ENCODE measurements around the gene OLIG1.

The OLIG1 gene

DNA sequence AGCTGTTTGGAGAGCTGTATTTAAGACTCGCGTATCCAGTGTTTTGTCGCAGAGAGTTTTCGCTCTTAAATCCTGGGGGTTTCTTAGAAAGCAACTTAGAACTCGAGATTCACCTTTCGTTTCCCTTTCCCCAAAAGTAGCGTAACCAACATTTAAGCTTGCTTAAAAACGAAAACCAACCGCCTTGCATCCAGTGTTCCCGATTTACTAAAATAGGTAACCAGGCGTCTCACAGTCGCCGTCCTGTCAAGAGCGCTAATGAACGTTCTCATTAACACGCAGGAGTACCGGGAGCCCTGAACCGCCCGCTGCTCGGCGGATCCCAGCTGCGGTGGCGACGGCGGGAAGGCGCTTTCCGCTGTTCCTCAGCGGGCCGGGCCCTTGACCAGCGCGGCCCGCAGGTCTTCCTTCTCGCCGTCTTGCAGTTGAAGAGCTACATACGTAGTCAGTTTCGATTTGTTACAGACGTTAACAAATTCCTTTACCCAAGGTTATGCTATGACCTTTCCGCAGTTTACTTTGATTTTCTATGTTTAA is 1.9 kb downstream of the OLIG1 start:
- no peak overlapping the region for H3K27ac ChIP-seq (ENCODE audit: low read length)
- H3K9ac ChIP-seq (ENCODE audit: low read length) = no peak overlapping the region
- H3K4me1 ChIP-seq (ENCODE audit: low read length) = peaks cover 14% of the 10 kb centered on the region
- H3K4me2 ChIP-seq (ENCODE audit: low read length) = no peak overlapping the region
- TF ChIP-seq, protein P1, sequence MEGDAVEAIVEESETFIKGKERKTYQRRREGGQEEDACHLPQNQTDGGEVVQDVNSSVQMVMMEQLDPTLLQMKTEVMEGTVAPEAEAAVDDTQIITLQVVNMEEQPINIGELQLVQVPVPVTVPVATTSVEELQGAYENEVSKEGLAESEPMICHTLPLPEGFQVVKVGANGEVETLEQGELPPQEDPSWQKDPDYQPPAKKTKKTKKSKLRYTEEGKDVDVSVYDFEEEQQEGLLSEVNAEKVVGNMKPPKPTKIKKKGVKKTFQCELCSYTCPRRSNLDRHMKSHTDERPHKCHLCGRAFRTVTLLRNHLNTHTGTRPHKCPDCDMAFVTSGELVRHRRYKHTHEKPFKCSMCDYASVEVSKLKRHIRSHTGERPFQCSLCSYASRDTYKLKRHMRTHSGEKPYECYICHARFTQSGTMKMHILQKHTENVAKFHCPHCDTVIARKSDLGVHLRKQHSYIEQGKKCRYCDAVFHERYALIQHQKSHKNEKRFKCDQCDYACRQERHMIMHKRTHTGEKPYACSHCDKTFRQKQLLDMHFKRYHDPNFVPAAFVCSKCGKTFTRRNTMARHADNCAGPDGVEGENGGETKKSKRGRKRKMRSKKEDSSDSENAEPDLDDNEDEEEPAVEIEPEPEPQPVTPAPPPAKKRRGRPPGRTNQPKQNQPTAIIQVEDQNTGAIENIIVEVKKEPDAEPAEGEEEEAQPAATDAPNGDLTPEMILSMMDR (IDR thresholded peaks at IDR 0.05; ENCODE audit: low read depth, low read length) = no peak
- no peak for TF ChIP-seq EZH2phosphoT487 (IDR thresholded peaks at IDR 0.05; ENCODE audit: low read depth)
- no peaks in the 10 kb centered on the region for H3K36me3 ChIP-seq (replicated peaks; ENCODE audit: low read depth, low read length)
- no peaks in the 10 kb centered on the region for H4K20me1 ChIP-seq (ENCODE audit: insufficient read depth, low read length)
- H3K9me3 ChIP-seq (ENCODE audit: insufficient read depth, low read length) = no peaks in the 10 kb centered on the region
- H3K4me3 ChIP-seq (ENCODE audit: low read length) = no peak overlapping the region
- no peak overlapping the region for H2AFZ ChIP-seq (ENCODE audit: low read depth, low read length)
- no peaks in the 10 kb centered on the region for H3K79me2 ChIP-seq (ENCODE audit: low read length)
- H3K27me3 ChIP-seq (ENCODE audit: low read depth, low read length) = peaks cover 15% of the 10 kb centered on the region; the same call in 1 of the 2 replicates

DNA sequence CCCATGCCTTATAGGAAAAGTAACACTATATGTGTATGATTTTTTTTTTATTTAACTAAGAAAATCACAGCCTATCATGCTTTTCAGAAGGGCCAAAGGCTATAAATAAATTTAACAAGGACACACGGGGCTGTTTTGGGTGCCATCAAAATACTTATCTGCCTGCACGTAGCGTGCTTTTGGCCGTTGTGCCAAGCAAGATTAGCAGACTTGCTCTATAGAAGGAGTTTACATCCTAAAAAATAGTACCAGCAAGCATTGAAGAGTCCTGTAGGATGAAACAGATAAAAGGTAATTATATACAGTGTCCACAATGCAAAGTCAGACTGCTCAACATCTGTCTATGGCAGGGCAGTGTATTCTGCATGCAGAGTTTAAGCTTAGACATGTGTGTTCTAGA is 3.7 kb downstream of the OLIG1 start:
- no peaks in the 10 kb centered on the region for H3K36me3 ChIP-seq (replicated peaks; ENCODE audit: low read depth, low read length)
- no peak overlapping the region for H2AFZ ChIP-seq (ENCODE audit: low read depth, low read length)
- TF ChIP-seq, protein P1 (IDR thresholded peaks at IDR 0.05; ENCODE audit: low read depth, low read length) = no peak
- TF ChIP-seq EZH2phosphoT487 (IDR thresholded peaks at IDR 0.05; ENCODE audit: low read depth) = no peak
- peaks cover 5% of the 10 kb centered on the region for H3K4me1 ChIP-seq (ENCODE audit: low read length)
- H3K27me3 ChIP-seq (ENCODE audit: low read depth, low read length) = peaks cover 22% of the 10 kb centered on the region; the same call in 1 of the 2 replicates
- no peaks in the 10 kb centered on the region for H3K79me2 ChIP-seq (ENCODE audit: low read length)
- H3K4me3 ChIP-seq (ENCODE audit: low read length) = no peak overlapping the region
- no peak overlapping the region for H3K4me2 ChIP-seq (ENCODE audit: low read length)
- no peak overlapping the region for H3K27ac ChIP-seq (ENCODE audit: low read length)
- H3K9ac ChIP-seq (ENCODE audit: low read length) = no peak overlapping the region
- H3K9me3 ChIP-seq (ENCODE audit: insufficient read depth, low read length) = no peaks in the 10 kb centered on the region
- no peaks in the 10 kb centered on the region for H4K20me1 ChIP-seq (ENCODE audit: insufficient read depth, low read length)

DNA sequence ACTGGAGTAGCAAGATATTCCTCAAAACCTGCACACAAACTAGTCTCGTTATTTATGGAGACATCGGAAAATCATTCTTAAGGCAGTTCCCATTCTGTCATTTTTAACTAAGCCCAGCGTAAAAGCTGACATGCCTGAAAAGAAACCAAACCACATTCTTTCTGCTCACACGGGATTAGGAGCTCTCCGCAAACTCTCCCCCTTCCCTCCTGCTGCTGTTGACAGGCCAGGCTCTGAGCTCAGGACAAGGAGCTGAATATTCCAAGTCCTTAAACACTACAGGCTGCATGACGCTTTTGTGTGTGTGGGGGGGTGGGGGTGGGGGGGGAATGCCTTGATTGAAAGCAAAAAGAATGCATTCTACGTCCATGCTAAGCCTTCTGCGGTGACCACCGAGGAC is 5.2 kb downstream of the OLIG1 start:
- Histone ChIP-seq H3K4me1 (ENCODE audit: low read length) (peaks cover 17% of the 10 kb centered on the region), H3K27ac (ENCODE audit: low read length) (no peak overlapping the region), H3K79me2 (ENCODE audit: low read length) (no peaks in the 10 kb centered on the region), H3K9ac (ENCODE audit: low read length) (no peak overlapping the region), H3K27me3 (ENCODE audit: low read depth, low read length) (peaks cover 22% of the 10 kb centered on the region; the same call in 1 of the 2 replicates), H3K9me3 (ENCODE audit: insufficient read depth, low read length) (no peaks in the 10 kb centered on the region), H3K4me2 (ENCODE audit: low read length) (no peak overlapping the region), H2AFZ (ENCODE audit: low read depth, low read length) (no peak overlapping the region), H4K20me1 (ENCODE audit: insufficient read depth, low read length) (no peaks in the 10 kb centered on the region), H3K4me3 (ENCODE audit: low read length) (no peak overlapping the region), H3K36me3 (replicated peaks; ENCODE audit: low read depth, low read length) (no peaks in the 10 kb centered on the region)
- TF ChIP-seq EZH2phosphoT487 (IDR thresholded peaks at IDR 0.05; ENCODE audit: low read depth) = no peak
- TF ChIP-seq, protein P1 (IDR thresholded peaks at IDR 0.05; ENCODE audit: low read depth, low read length) = no peak

DNA sequence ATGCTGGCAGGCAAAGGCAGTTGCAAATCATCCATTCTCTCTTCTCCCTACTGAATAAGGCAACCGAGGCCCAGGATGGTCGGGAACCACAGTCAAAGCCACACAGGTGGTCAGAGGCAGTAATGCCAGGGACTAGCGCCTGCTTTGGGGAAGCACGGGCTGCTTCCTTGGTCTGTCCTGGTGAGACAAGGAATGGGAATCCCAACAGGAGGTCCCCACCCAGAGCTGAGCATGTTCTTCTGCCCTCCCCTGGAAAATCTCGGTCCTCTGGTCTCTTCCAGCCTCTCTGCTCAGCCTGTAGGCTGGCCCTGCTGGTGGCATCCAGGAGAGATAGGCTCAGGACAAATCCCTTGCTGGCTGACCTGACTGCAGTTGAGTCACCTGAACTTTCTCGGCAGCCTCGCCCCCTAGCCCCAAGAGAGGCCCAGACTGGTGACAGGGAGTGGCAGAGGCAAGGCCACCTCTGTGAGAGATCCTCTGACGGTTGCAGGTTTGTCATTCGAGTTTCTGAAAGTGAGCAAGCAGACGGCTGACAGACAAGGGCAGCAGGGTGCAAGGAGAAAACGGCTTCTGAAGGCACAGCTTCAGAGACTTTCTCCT is 5.8 kb downstream of the OLIG1 start:
- no peak overlapping the region for H3K9ac ChIP-seq (ENCODE audit: low read length)

More for the DNA sequence above, 5.8 kb downstream of the OLIG1 start:
- Histone ChIP-seq H3K79me2 (ENCODE audit: low read length) (no peaks in the 10 kb centered on the region), H3K27me3 (ENCODE audit: low read depth, low read length) (peaks cover 22% of the 10 kb centered on the region; the same call in 1 of the 2 replicates), H3K4me3 (ENCODE audit: low read length) (no peak overlapping the region), H3K27ac (ENCODE audit: low read length) (no peak overlapping the region), H3K9me3 (ENCODE audit: insufficient read depth, low read length) (no peaks in the 10 kb centered on the region), H3K4me2 (ENCODE audit: low read length) (no peak overlapping the region), H3K36me3 (replicated peaks; ENCODE audit: low read depth, low read length) (no peaks in the 10 kb centered on the region), H2AFZ (ENCODE audit: low read depth, low read length) (no peak overlapping the region), H3K4me1 (ENCODE audit: low read length) (peaks cover 17% of the 10 kb centered on the region), H4K20me1 (ENCODE audit: insufficient read depth, low read length) (no peaks in the 10 kb centered on the region)
- TF ChIP-seq EZH2phosphoT487 (IDR thresholded peaks at IDR 0.05; ENCODE audit: low read depth) = no peak
- TF ChIP-seq, protein P1 (IDR thresholded peaks at IDR 0.05; ENCODE audit: low read depth, low read length) = no peak
